Inflammatory macrophage treated with lipopolysaccharide for 4 hours (primary cell): ENCODE measurements around the gene WBP2.
"Not testable (repeated sequence)": the region's sequence is repeated elsewhere in the genome, so short reads cannot be mapped to it uniquely, and the experiment has no call there.

Experiments
- DNase-seq: peaks from one replicate; pipeline ENCODE4 v3.0.0-alpha.2; 2020

WBP2 gene

GRCh38 chr17:75888484-75888883 is 33.3 kb upstream of the WBP2 start:
- DNase-seq: no peak

- peak; percentile 13 for DNase-seq
Observed at GRCh38 chr17:75885860-75886259, 30.7 kb upstream of the WBP2 start.

- peak; percentile 29 for DNase-seq
Observed at GRCh38 chr17:75885431-75885830, 30.3 kb upstream of the WBP2 start.

- DNase-seq: no peak
Observed at GRCh38 chr17:75881678-75882454, 26.7 kb upstream of the WBP2 start.

- no peak for DNase-seq
Observed at GRCh38 chr17:75880266-75880665, 25.1 kb upstream of the WBP2 start.

- peak; percentile 55 for DNase-seq
Observed at GRCh38 chr17:75878174-75878998, 23.3 kb upstream of the WBP2 start, which contains the start of gene TRIM47. Gene TRIM47, minus strand, starts transcription at chr17:75878581. Its CDS starts 33 bp downstream, at chr17:75878548.

- peak; percentile 70 for DNase-seq
Observed at GRCh38 chr17:75877752-75878173, 22.6 kb upstream of the WBP2 start.

GRCh38 chr17:75876938-75877751 is 22.0 kb upstream of the WBP2 start:
- peak; percentile 71 for DNase-seq

GRCh38 chr17:75876190-75876937 is 21.2 kb upstream of the WBP2 start:
- no peak for DNase-seq

GRCh38 chr17:75875940-75876189 is 20.7 kb upstream of the WBP2 start:
- no peak for DNase-seq

GRCh38 chr17:75875182-75875939 is 20.2 kb upstream of the WBP2 start:
- DNase-seq: no peak

GRCh38 chr17:75874323-75875181 is 19.4 kb upstream of the WBP2 start:
- no peak for DNase-seq

- DNase-seq: no peak
Observed at GRCh38 chr17:75873587-75874322, 18.6 kb upstream of the WBP2 start.

- no peak for DNase-seq
Observed at GRCh38 chr17:75872434-75873351, 17.6 kb upstream of the WBP2 start.

- not testable (repeated sequence) for DNase-seq
Observed at GRCh38 chr17:75870228-75870627, 15.1 kb upstream of the WBP2 start.

- DNase-seq: no peak
Observed at GRCh38 chr17:75869282-75870141, 14.4 kb upstream of the WBP2 start.

GRCh38 chr17:75868730-75869281 is 13.7 kb upstream of the WBP2 start:
- DNase-seq: not testable (repeated sequence)
